HG02973 (cell line): Measurements from ENCODE around the gene FCRL5.
A peak's percentile ranks its signal among the peaks of the same experiment; 100 is the strongest.

Experiments used
- ATAC-seq: cut with Tn5 transposase; IDR thresholded peaks from one replicate; pipeline ENCODE4 v1.9.1; 2021; ENCODE audit warnings: moderate library complexity; ENCODE audit not compliant: unreplicated experiment

FCRL5 gene

GRCh38 chr1:157532569-157532968 lies 19.7 kb downstream of the FCRL5 start:
- no peak for ATAC-seq

GRCh38 chr1:157523774-157524493 lies 28.4 kb downstream of the FCRL5 start:
- no peak for ATAC-seq

GRCh38 chr1:157521056-157521455 lies 31.3 kb downstream of the FCRL5 start:
- no peak for ATAC-seq

GRCh38 chr1:157520386-157520935 lies 31.9 kb downstream of the FCRL5 start:
- ATAC-seq, result no peak

GRCh38 chr1:157519451-157519850 lies 32.9 kb downstream of the FCRL5 start:
- no peak for ATAC-seq

- no peak for ATAC-seq
Measured at GRCh38 chr1:157517016-157517415, 35.3 kb downstream of the FCRL5 start.

- no peak for ATAC-seq
Measured at GRCh38 chr1:157515709-157516108, 36.6 kb downstream of the FCRL5 start.

- ATAC-seq, result no peak
Measured at GRCh38 chr1:157515141-157515540, 37.2 kb downstream of the FCRL5 start.

- peak; percentile 49 for ATAC-seq
Measured at GRCh38 chr1:157512036-157512969, 40.0 kb downstream of the FCRL5 start.

GRCh38 chr1:157509546-157510232 lies 42.6 kb downstream of the FCRL5 start:
- ATAC-seq, result no peak

- ATAC-seq, result peak; percentile 83
Measured at GRCh38 chr1:157505481-157506272, 46.6 kb downstream of the FCRL5 start.

GRCh38 chr1:157504646-157505045 lies 47.7 kb downstream of the FCRL5 start:
- ATAC-seq, result no peak

- no peak for ATAC-seq
Measured at GRCh38 chr1:157499521-157499920, 52.8 kb downstream of the FCRL5 start.

GRCh38 chr1:157498736-157499090 lies 53.6 kb downstream of the FCRL5 start:
- no peak for ATAC-seq

GRCh38 chr1:157497987-157498735 lies 54.2 kb downstream of the FCRL5 start:
- no peak for ATAC-seq

- ATAC-seq, result no peak
Measured at GRCh38 chr1:157497284-157497683, 55.0 kb downstream of the FCRL5 start.

GRCh38 chr1:157496121-157496526 lies 56.2 kb downstream of the FCRL5 start:
- no peak for ATAC-seq

GRCh38 chr1:157495285-157495684 lies 57.0 kb downstream of the FCRL5 start:
- ATAC-seq, result no peak

- no peak for ATAC-seq
Measured at GRCh38 chr1:157494093-157494492, 58.2 kb downstream of the FCRL5 start.
